ENCODE data around the gene COL6A1. TPM values are rescaled to one million over a fixed set of nuclear protein-coding genes. Genes with fewer than 3 reads are reported as not detected.

COL6A1 gene
- total RNA-seq, 4 donors from 2014 or later: 96.1 to 213 (median 162) TPM

GRCh38 chr21:46048926-46049889 is 67.6 kb downstream of the COL6A1 start:
- no peak for TF ChIP-seq POLR2A (IDR thresholded peaks at IDR 0.05)
- TF ChIP-seq, protein P1, sequence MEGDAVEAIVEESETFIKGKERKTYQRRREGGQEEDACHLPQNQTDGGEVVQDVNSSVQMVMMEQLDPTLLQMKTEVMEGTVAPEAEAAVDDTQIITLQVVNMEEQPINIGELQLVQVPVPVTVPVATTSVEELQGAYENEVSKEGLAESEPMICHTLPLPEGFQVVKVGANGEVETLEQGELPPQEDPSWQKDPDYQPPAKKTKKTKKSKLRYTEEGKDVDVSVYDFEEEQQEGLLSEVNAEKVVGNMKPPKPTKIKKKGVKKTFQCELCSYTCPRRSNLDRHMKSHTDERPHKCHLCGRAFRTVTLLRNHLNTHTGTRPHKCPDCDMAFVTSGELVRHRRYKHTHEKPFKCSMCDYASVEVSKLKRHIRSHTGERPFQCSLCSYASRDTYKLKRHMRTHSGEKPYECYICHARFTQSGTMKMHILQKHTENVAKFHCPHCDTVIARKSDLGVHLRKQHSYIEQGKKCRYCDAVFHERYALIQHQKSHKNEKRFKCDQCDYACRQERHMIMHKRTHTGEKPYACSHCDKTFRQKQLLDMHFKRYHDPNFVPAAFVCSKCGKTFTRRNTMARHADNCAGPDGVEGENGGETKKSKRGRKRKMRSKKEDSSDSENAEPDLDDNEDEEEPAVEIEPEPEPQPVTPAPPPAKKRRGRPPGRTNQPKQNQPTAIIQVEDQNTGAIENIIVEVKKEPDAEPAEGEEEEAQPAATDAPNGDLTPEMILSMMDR (IDR thresholded peaks at IDR 0.05): no peak
- H3K36me3 ChIP-seq: no peaks in the 10 kb centered on the region
- H3K4me3 ChIP-seq (replicated peaks in 1 of 3): no peak overlapping the region
- peak; percentile 31 to 39 for DNase-seq
- H3K27me3 ChIP-seq: no peaks in the 10 kb centered on the region
- intact Hi-C loops (cut with DNase I): no loop called here
- peak overlapping the region in 1 of 3 donors; percentile 78 for H3K27ac ChIP-seq
- 61 to 62% methylated on average over 27 of the region's 27 CpGs for WGBS, 2 donors
- no peaks in the 10 kb centered on the region for H3K9me3 ChIP-seq
- H3K4me1 ChIP-seq: peaks cover 0 to 7% of the 10 kb centered on the region in 2 donors

DNA sequence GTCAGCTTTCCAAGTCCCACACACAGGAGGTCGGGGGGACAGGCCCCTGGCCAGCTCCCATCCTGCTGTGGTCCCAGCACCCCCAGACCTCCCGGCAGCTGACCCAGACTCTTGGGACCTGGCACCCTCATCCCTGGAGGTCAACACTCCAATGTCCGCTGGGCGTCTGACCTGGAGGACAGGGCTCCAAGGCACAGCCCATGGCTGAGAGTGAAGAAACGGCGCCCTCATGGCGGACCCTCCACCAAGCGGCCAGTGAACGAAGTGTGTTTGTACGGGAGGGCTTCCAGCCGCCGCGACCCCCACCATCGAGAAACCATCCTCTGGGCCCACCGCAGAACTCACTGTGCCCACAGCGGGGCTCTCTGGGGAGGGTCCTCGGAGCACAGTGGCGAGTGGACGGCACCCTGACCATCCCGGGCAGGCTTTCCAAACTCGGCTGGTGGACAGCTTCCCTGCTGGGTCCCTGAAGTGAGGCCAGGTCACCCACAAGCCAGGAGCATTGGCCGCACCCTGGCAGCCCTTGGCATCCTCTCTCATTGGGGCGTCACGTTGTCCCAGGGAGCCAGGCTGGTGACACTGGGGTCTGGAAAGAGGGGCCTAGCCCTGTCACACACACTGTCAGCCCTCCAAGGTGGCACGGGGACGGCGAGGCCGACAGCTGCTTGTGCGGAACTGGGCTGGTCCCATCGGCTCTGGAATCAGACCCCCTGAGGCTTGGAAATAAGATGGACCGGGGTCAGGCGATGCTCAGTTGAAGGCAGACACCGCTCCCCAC is 68.5 kb downstream of the COL6A1 start:
- Histone ChIP-seq H3K27ac (peak overlapping the region in 1 of 3 donors; percentile 78), H3K4me1 (peaks cover 0 to 7% of the 10 kb centered on the region in 2 donors), H3K36me3 (no peaks in the 10 kb centered on the region), H3K27me3 (no peaks in the 10 kb centered on the region), H3K9me3 (no peaks in the 10 kb centered on the region), H3K4me3 (replicated peaks in 1 of 3) (no peak overlapping the region)
- no peak for TF ChIP-seq POLR2A (IDR thresholded peaks at IDR 0.05)
- TF ChIP-seq, protein P1 (IDR thresholded peaks at IDR 0.05): no peak
- intact Hi-C loops (cut with DNase I): no loop called here
- DNase-seq: no peak
- 88 to 91% methylated on average over 8 to 25 of the region's 33 CpGs for WGBS, 2 donors

GRCh38 chr21:46050668-46051378 is 69.3 kb downstream of the COL6A1 start:
- TF ChIP-seq, protein P1 (IDR thresholded peaks at IDR 0.05): no peak
- TF ChIP-seq POLR2A (IDR thresholded peaks at IDR 0.05): no peak
- H3K27me3 ChIP-seq: no peaks in the 10 kb centered on the region
- WGBS, 2 donors: 93 to 94% methylated on average over 4 to 6 of the region's 22 CpGs
- no peaks in the 10 kb centered on the region for H3K36me3 ChIP-seq
- intact Hi-C loops (cut with DNase I): no loop called here
- H3K27ac ChIP-seq: no peak overlapping the region
- H3K4me1 ChIP-seq: peaks cover 0 to 7% of the 10 kb centered on the region in 2 donors
- no peaks in the 10 kb centered on the region for H3K9me3 ChIP-seq
- no peak overlapping the region for H3K4me3 ChIP-seq (replicated peaks in 1 of 3)
- DNase-seq: no peak

DNA sequence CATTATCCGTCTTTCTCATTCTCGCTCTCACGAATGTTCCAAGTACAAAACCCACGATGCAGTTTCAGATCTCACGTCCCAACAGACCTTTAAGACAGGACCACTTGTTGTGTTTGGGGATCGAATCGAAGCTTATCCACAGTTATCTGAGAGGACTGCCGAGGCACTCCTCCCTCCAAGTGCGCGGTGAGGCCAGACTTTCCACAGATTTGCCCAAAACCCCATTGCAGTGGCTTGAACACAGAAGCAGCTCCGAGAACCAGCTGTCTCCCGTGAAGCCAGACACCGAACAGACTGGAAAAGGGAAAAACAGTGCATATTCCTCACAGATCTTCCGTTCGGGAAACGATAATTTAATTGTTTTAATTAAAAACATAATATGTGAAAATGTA is 69.8 kb downstream of the COL6A1 start:
- no peak overlapping the region for H3K4me3 ChIP-seq (replicated peaks in 1 of 3)
- WGBS, 2 donors: 78 to 81% methylated on average over 16 of the region's 16 CpGs
- no peaks in the 10 kb centered on the region for H3K27me3 ChIP-seq
- intact Hi-C loops (cut with DNase I): no loop called here
- no peaks in the 10 kb centered on the region for H3K9me3 ChIP-seq
- H3K36me3 ChIP-seq: no peaks in the 10 kb centered on the region
- TF ChIP-seq POLR2A (IDR thresholded peaks at IDR 0.05): no peak
- TF ChIP-seq, protein P1 (IDR thresholded peaks at IDR 0.05): no peak
- H3K4me1 ChIP-seq: peaks cover 0 to 7% of the 10 kb centered on the region in 2 donors
- no peak overlapping the region for H3K27ac ChIP-seq
- DNase-seq: no peak
